Esophagus muscularis mucosa (tissue), 4 donors: Measurements from ENCODE around the gene EML3. TPM values are rescaled to one million over a fixed set of nuclear protein-coding genes. Genes with fewer than 3 reads are reported as not detected.
"Not testable (repeated sequence)": the region's sequence is repeated elsewhere in the genome, so short reads cannot be mapped to it uniquely, and the experiment has no call there.

Source experiments
- DNase-seq: peaks from one replicate; pipeline ENCODE4 v3.0.0-alpha.2; 2017; ENCODE audit errors: extremely low spot score
- H3K27ac ChIP-seq, 4 donors: fragments of 200-600 bp; sonication (generic); replicated peaks in 1 of 4; 1 replicate in 3 of 4; 2 replicates in 1 of 4; pipeline ENCODE4 v1.5.1; 2016 to 2019; ENCODE audit warnings: mild to moderate bottlenecking in 1 of 4
- H3K27me3 ChIP-seq, 4 donors: fragments of 200-600 bp; sonication (generic); one replicate each; pipeline versions ENCODE4 v1.5.1 to v1.6.0; 2016 to 2019
- H3K36me3 ChIP-seq, 4 donors: fragments of 200-600 bp; sonication (generic); one replicate each; pipeline ENCODE4 v1.5.1; 2016 to 2019
- H3K4me1 ChIP-seq, 4 donors: fragments of 200-600 bp; sonication (generic); one replicate each; pipeline ENCODE4 v1.5.1; 2016 to 2019
- H3K4me3 ChIP-seq, 4 donors: fragments of 200-600 bp; sonication (generic); 1 replicate in 2 of 4; 2 replicates in 2 of 4; pipeline ENCODE4 v1.5.1; 2016 to 2019; ENCODE audit warnings: mild to moderate bottlenecking in 4 of 4, moderate library complexity in 1 of 4
- H3K9me3 ChIP-seq, 4 donors: fragments of 200-600 bp; sonication (generic); 1 replicate in 3 of 4; 2 replicates in 1 of 4; pipeline ENCODE4 v1.5.1; 2016 to 2019
- CTCF ChIP-seq, 3 experiments: fragments of 200-600 bp in 2 of 3; fragments of 450-650 bp in 1 of 3; sonication (generic) in 2 of 3; IDR thresholded peaks; one replicate each; pipeline ENCODE4 v1.5.1; 2017 to 2019; ENCODE audit warnings: antibody characterized with exemption in 3 of 3, mild to moderate bottlenecking in 2 of 3, moderate library complexity in 1 of 3
- EP300 ChIP-seq: sonication (generic); formaldehyde crosslinking; IDR thresholded peaks from one replicate; pipeline ENCODE4 v1.6.1; 2017; ENCODE audit warnings: antibody characterized with exemption
- POLR2A ChIP-seq: fragments of 450-650 bp; IDR thresholded peaks from one replicate; pipeline ENCODE4 v1.6.1; 2017; ENCODE audit warnings: antibody characterized with exemption, moderate library complexity, mild to moderate bottlenecking, low read depth
- POLR2AphosphoS5 ChIP-seq, 2 donors: sonication (generic); formaldehyde crosslinking; IDR thresholded peaks; one replicate each; pipeline ENCODE4 v1.6.1; 2017; ENCODE audit warnings: antibody characterized with exemption in 2 of 2
- WGBS: methylation state at CpG from one replicate; pipeline ENCODE4 v1.1.5; 2018; 5-methylcytosine and 5-hydroxymethylcytosine counted together
- intact Hi-C: fragments of 100-400 bp; cut with DNase I; formaldehyde crosslinking; loops from one replicate; pipeline ENCODE4 v1.15.1; 2023
- total RNA-seq, 4 donors: library from RNA; depleted of rRNA; stranded (reverse); fragments of >200 nt; gene quantifications; one replicate each; pipeline versions ENCODE4 v1.1.0 to v1.2.1, GENCODE V29; 2016

The EML3 gene
- total RNA-seq, 4 donors from 2014 or later = 27.0 to 33.6 (median 29.0) TPM

GRCh38 chr11:62560566-62561103, 51.9 kb downstream of the EML3 start:
- peak; percentile 97 for DNase-seq
- no peaks in the 10 kb centered on the region for H3K9me3 ChIP-seq
- peaks cover 21 to 65% (median 64%) of the 10 kb centered on the region in 4 donors for H3K36me3 ChIP-seq
- intact Hi-C loops = loop anchor here (5.0 kb wide), 1 partner anchor 138 kb away; no protein-coding TSS in a partner anchor
- peak overlapping the region; percentile 88 to 97 (median 94) for H3K27ac ChIP-seq
- 35% methylated on average over 2 of the region's 2 CpGs for WGBS
- H3K4me3 ChIP-seq = peak overlapping the region in 2 of 4 donors; percentile 31 to 36
- H3K27me3 ChIP-seq = no peaks in the 10 kb centered on the region
- TF ChIP-seq POLR2AphosphoS5 (IDR thresholded peaks at IDR 0.05) (peak in 1 of 2 donors; percentile 80), CTCF (IDR thresholded peaks at IDR 0.05) (peak; percentile 86 to 92 (median 88)), EP300 (no peak)
- H3K4me1 ChIP-seq = peaks cover 39 to 78% (median 62%) of the 10 kb centered on the region in 4 donors

GRCh38 chr11:62559626-62560025, 52.9 kb downstream of the EML3 start:
- not testable (repeated sequence) for H3K9me3 ChIP-seq, DNase-seq, H3K27me3 ChIP-seq
- H3K36me3 ChIP-seq = peaks cover 13 to 55% (median 54%) of the 10 kb centered on the region in 4 donors
- peak overlapping the region in 2 of 4 donors; percentile 31 to 36 for H3K4me3 ChIP-seq
- peak overlapping the region; percentile 88 to 97 (median 94) for H3K27ac ChIP-seq
- peaks cover 49 to 88% (median 72%) of the 10 kb centered on the region in 4 donors for H3K4me1 ChIP-seq
- intact Hi-C loops = loop anchor here (2.0 to 5.0 kb wide), 2 partner anchors 15 to 137 kb away; no protein-coding TSS in a partner anchor
- WGBS = 89% methylated on average over 3 of the region's 5 CpGs

- no peak for DNase-seq
- intact Hi-C loops = loop anchor here (2.0 kb wide), 1 partner anchor 14 kb away; no protein-coding TSS in a partner anchor
- Histone ChIP-seq H3K9me3 (no peaks in the 10 kb centered on the region), H3K27me3 (no peaks in the 10 kb centered on the region), H3K4me1 (peaks cover 53 to 92% (median 76%) of the 10 kb centered on the region in 4 donors), H3K36me3 (peaks cover 11 to 52% (median 49%) of the 10 kb centered on the region in 4 donors), H3K4me3 (peak overlapping the region in 1 of 4 donors; percentile 36), H3K27ac (peak overlapping the region; percentile 88 to 97 (median 94))
- TF ChIP-seq EP300 (no peak), CTCF (IDR thresholded peaks at IDR 0.05) (no peak), POLR2A (no peak), POLR2AphosphoS5 (IDR thresholded peaks at IDR 0.05) (no peak)
- WGBS = 89% methylated on average over 8 of the region's 8 CpGs
Measured at GRCh38 chr11:62559204-62559603, 53.4 kb downstream of the EML3 start.

GRCh38 chr11:62558669-62559068, 53.9 kb downstream of the EML3 start:
- peaks cover 59 to 98% (median 82%) of the 10 kb centered on the region in 4 donors for H3K4me1 ChIP-seq
- WGBS = 87% methylated on average over 9 of the region's 9 CpGs
- H3K4me3 ChIP-seq = no peak overlapping the region
- peak overlapping the region; percentile 88 to 97 (median 94) for H3K27ac ChIP-seq
- no peak for TF ChIP-seq CTCF (IDR thresholded peaks at IDR 0.05)
- no peak for TF ChIP-seq POLR2A
- no peak for TF ChIP-seq POLR2AphosphoS5 (IDR thresholded peaks at IDR 0.05)
- no peak for TF ChIP-seq EP300
- H3K27me3 ChIP-seq = no peaks in the 10 kb centered on the region
- peaks cover 11 to 47% (median 45%) of the 10 kb centered on the region in 4 donors for H3K36me3 ChIP-seq
- intact Hi-C loops = loop anchor here (2.0 kb wide), 1 partner anchor 14 kb away; no protein-coding TSS in a partner anchor
- no peak for DNase-seq
- no peaks in the 10 kb centered on the region for H3K9me3 ChIP-seq

- H3K9me3 ChIP-seq = no peaks in the 10 kb centered on the region
- H3K36me3 ChIP-seq = peaks cover 11 to 32% (median 29%) of the 10 kb centered on the region in 4 donors
- no peak for DNase-seq
- TF ChIP-seq POLR2AphosphoS5 (IDR thresholded peaks at IDR 0.05) = no peak
- no peak for TF ChIP-seq CTCF (IDR thresholded peaks at IDR 0.05)
- no peak for TF ChIP-seq EP300
- no peak for TF ChIP-seq POLR2A
- H3K27me3 ChIP-seq = no peaks in the 10 kb centered on the region
- H3K27ac ChIP-seq = peak overlapping the region; percentile 93 to 97 (median 95)
- H3K4me1 ChIP-seq = peaks cover 73 to 99% (median 95%) of the 10 kb centered on the region in 4 donors
- WGBS = 39% methylated on average over 3 of the region's 3 CpGs
- peak overlapping the region in 3 of 4 donors; percentile 21 to 32 (median 27) for H3K4me3 ChIP-seq
- intact Hi-C loops = no loop called here
Measured at GRCh38 chr11:62556875-62557631, 55.5 kb downstream of the EML3 start.
